Measurements from ENCODE around the gene RABGAP1L. TPM values are rescaled to one million over a fixed set of nuclear protein-coding genes. Genes with fewer than 3 reads are reported as not detected.

Gene RABGAP1L
- total RNA-seq, 1 donor from 2014 or later, result 46.0 TPM

GRCh38 chr1:174324493-174324892, 165.2 kb downstream of the RABGAP1L start:
- Histone ChIP-seq H3K9ac (no peak overlapping the region), H3K36me3 (no peaks in the 10 kb centered on the region), H3K9me3 (ENCODE audit: low read depth) (peaks cover 13% of the 10 kb centered on the region), H4K20me1 (ENCODE audit: low read depth) (no peaks in the 10 kb centered on the region), H3K4me3 (no peak overlapping the region), H3K4me1 (no peaks in the 10 kb centered on the region), H3K27me3 (no peaks in the 10 kb centered on the region), H2AFZ (replicated peaks) (no peak overlapping the region), H3K27ac (no peak overlapping the region), H3K4me2 (no peak overlapping the region), H3K79me2 (ENCODE audit: low read depth) (no peaks in the 10 kb centered on the region), H3F3A (ENCODE audit: low read depth) (no peaks in the 10 kb centered on the region)
- no peak overlapping the region for H3K27ac Mint-ChIP-seq
- H3K36me3 Mint-ChIP-seq, result peaks cover 8% of the 10 kb centered on the region
- DNase-seq (ENCODE audit: low spot score), result no peak
- no peaks in the 10 kb centered on the region for H3K4me1 Mint-ChIP-seq
- TF ChIP-seq EZH2phosphoT487 (IDR thresholded peaks at IDR 0.05) (no peak), CTCF (IDR thresholded peaks at IDR 0.05) (no peak), EZH2 (IDR thresholded peaks at IDR 0.05) (no peak)
- no peak overlapping the region for H3K4me3 Mint-ChIP-seq
- H3K9me3 Mint-ChIP-seq, result peaks cover 23% of the 10 kb centered on the region
- H3K27me3 Mint-ChIP-seq (ENCODE audit: insufficient read depth, low read depth), result no peaks in the 10 kb centered on the region

GRCh38 chr1:174324939-174325338, 165.6 kb downstream of the RABGAP1L start:
- Mint-ChIP-seq H3K4me1 (no peaks in the 10 kb centered on the region), H3K9me3 (peaks cover 22% of the 10 kb centered on the region), H3K4me3 (no peak overlapping the region), H3K27ac (no peak overlapping the region), H3K36me3 (peaks cover 6% of the 10 kb centered on the region), H3K27me3 (ENCODE audit: insufficient read depth, low read depth) (no peaks in the 10 kb centered on the region)
- no peak for DNase-seq (ENCODE audit: low spot score)
- Histone ChIP-seq H2AFZ (replicated peaks) (no peak overlapping the region), H3F3A (ENCODE audit: low read depth) (no peaks in the 10 kb centered on the region), H3K27ac (no peak overlapping the region), H3K9ac (no peak overlapping the region), H3K27me3 (no peaks in the 10 kb centered on the region), H3K36me3 (no peaks in the 10 kb centered on the region), H3K4me2 (no peak overlapping the region), H3K4me1 (no peaks in the 10 kb centered on the region), H3K79me2 (ENCODE audit: low read depth) (no peaks in the 10 kb centered on the region), H4K20me1 (ENCODE audit: low read depth) (no peaks in the 10 kb centered on the region), H3K4me3 (no peak overlapping the region), H3K9me3 (ENCODE audit: low read depth) (peaks cover 13% of the 10 kb centered on the region)
- no peak for TF ChIP-seq EZH2 (IDR thresholded peaks at IDR 0.05)
- TF ChIP-seq CTCF (IDR thresholded peaks at IDR 0.05), result no peak
- TF ChIP-seq EZH2phosphoT487 (IDR thresholded peaks at IDR 0.05), result no peak

- H3K9me3 Mint-ChIP-seq, result peaks cover 17% of the 10 kb centered on the region
- no peaks in the 10 kb centered on the region for H4K20me1 ChIP-seq (ENCODE audit: low read depth)
Measured at GRCh38 chr1:174326278-174326677, 167.0 kb downstream of the RABGAP1L start.

More at GRCh38 chr1:174326278-174326677, 167.0 kb downstream of the RABGAP1L start:
- Histone ChIP-seq H2AFZ (replicated peaks) (no peak overlapping the region), H3K4me1 (no peaks in the 10 kb centered on the region), H3K27ac (no peak overlapping the region), H3K4me2 (no peak overlapping the region), H3K27me3 (no peaks in the 10 kb centered on the region), H3F3A (ENCODE audit: low read depth) (no peaks in the 10 kb centered on the region), H3K79me2 (ENCODE audit: low read depth) (no peaks in the 10 kb centered on the region), H3K9me3 (ENCODE audit: low read depth) (peaks cover 8% of the 10 kb centered on the region), H3K36me3 (no peaks in the 10 kb centered on the region), H3K4me3 (no peak overlapping the region), H3K9ac (no peak overlapping the region)
- no peak for DNase-seq (ENCODE audit: low spot score)
- H3K27me3 Mint-ChIP-seq (ENCODE audit: insufficient read depth, low read depth), result no peaks in the 10 kb centered on the region
- no peak for TF ChIP-seq CTCF (IDR thresholded peaks at IDR 0.05)
- H3K4me1 Mint-ChIP-seq, result no peaks in the 10 kb centered on the region
- peaks cover 4% of the 10 kb centered on the region for H3K36me3 Mint-ChIP-seq
- no peak overlapping the region for H3K27ac Mint-ChIP-seq
- no peak overlapping the region for H3K4me3 Mint-ChIP-seq
